ENCODE results near the gene CCDC97.
A peak's percentile ranks its signal among the peaks of the same experiment; 100 is the strongest.

DNA sequence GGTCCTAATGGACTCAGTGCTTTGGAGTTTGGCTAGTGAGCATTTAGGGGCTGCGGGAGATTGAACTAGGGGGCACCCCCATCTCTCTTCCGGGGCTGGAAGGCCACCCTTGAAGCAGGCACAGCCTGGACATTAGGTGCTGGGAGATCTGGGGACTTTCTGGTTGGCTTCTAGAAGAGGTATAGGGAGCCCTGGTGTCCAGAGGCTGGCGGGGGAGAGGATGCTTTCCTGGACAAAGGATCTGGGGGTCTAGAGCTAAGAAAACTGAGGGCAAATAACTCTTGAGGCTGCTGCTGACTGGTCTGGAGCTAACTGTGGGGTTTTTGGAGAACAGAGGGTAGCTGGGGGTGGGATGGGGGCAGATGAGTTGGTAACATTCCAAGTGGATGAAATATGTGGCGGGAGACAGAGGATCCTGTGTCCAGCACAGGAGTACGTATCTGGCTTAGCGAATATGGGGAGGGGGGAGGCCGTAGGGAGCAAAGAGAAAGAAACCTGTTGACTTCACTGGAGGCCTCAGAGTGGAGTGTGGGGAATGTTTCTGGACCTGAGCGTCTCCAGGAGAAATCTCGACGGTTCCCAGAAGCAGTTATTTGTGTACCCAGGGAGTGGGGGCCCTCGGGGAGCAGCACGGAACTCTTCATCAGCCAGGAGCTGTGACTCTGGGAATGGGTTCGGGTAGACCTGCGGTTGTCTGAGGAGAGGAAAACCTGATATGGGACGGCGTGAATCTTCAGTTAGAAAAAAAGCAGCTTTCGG lies 44.4 kb upstream of the CCDC97 start:
- TF ChIP-seq, protein P1, sequence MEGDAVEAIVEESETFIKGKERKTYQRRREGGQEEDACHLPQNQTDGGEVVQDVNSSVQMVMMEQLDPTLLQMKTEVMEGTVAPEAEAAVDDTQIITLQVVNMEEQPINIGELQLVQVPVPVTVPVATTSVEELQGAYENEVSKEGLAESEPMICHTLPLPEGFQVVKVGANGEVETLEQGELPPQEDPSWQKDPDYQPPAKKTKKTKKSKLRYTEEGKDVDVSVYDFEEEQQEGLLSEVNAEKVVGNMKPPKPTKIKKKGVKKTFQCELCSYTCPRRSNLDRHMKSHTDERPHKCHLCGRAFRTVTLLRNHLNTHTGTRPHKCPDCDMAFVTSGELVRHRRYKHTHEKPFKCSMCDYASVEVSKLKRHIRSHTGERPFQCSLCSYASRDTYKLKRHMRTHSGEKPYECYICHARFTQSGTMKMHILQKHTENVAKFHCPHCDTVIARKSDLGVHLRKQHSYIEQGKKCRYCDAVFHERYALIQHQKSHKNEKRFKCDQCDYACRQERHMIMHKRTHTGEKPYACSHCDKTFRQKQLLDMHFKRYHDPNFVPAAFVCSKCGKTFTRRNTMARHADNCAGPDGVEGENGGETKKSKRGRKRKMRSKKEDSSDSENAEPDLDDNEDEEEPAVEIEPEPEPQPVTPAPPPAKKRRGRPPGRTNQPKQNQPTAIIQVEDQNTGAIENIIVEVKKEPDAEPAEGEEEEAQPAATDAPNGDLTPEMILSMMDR (IDR thresholded peaks at IDR 0.05), result no peak
- peak in 2 of 3 donors; percentile 15 to 20 for TF ChIP-seq POLR2A (IDR thresholded peaks at IDR 0.05)
